GM12874 (cell line): ENCODE data around the gene LMF2.

ENCODE experiments used
- CTCF ChIP-seq: IDR thresholded peaks from 2 replicates; pipeline ENCODE4 v1.5.1; 2011; ENCODE audit warnings: low read depth, mild to moderate bottlenecking, control low read depth, low read length, moderate library complexity; ENCODE audit not compliant: insufficient read depth

LMF2 gene

DNA sequence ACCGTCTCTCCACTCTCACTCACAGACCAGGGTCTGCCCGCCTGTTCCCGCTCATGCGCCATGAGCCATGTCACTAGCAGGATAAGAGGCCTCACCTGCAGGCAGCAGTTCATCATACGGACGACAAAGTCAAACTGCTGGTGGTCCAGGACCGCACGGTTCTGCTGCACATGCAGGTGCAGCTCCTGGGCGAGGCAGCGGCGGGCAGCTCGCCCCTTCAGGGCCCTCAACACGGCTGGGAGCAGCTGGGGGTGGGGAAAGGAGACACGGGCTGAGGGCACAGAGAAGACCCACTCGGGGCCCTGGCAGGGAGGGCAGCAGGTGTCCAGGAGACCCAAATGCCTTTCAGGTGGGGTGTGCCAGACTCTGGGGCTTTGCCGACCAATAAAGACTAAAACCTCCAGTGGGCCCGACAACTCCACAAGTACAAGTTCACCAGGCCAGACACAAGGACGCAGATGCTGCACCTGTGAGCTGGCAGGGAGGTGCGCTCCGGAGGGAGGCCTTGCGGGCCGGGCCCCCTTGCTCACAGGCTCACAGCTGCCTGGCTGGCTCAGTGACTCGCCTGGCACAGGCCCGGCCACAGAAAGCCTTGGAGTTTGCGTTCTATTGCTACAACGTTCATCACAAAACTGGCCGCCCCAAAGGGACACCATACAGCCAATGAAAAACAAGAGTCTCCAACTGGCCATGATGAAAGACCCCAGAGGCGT, 44.2 kb downstream of the LMF2 start:
- no peak for TF ChIP-seq CTCF

GRCh38 chr22:50461979-50462540, 45.4 kb downstream of the LMF2 start:
- no peak for TF ChIP-seq CTCF

DNA sequence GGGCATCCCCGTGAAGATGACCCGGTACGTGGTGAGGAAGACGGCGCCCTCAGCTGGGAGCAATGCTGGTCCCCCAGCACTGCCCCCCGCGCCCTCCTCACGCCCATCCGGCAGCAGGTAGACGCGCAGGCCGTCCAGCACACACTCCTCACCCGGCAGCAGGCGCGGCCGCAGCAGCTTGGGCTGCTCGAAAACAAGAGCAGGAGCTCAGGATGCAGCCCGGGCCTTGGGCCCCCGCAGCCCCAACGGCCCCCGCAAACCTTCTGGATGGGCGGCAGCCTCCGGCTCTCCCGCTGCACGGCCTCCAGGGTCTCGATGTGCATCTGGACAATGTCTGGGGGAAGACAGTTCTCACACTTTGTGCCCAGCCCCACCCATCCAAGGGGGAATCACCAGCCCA, 46.0 kb downstream of the LMF2 start:
- no peak for TF ChIP-seq CTCF

DNA sequence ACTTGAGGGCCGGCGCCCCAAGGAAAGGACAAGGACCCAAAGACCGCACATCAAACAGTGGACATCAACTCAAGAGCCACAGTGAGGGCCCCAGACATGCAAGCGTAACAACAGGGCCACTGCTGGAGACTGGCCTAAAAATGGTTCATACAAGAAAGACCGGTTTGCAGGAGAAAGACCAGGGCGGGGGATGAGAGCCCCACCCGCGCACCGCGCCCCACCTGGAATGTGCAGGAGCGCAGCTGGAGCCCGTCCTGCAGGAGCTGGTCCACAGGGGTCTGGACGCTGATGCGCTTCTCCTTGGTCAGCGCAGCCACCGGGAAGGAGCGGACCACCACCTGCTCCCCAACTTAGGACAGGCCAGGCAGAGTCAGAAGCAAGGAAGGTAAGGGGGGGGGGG, 46.6 kb downstream of the LMF2 start:
- no peak for TF ChIP-seq CTCF

DNA sequence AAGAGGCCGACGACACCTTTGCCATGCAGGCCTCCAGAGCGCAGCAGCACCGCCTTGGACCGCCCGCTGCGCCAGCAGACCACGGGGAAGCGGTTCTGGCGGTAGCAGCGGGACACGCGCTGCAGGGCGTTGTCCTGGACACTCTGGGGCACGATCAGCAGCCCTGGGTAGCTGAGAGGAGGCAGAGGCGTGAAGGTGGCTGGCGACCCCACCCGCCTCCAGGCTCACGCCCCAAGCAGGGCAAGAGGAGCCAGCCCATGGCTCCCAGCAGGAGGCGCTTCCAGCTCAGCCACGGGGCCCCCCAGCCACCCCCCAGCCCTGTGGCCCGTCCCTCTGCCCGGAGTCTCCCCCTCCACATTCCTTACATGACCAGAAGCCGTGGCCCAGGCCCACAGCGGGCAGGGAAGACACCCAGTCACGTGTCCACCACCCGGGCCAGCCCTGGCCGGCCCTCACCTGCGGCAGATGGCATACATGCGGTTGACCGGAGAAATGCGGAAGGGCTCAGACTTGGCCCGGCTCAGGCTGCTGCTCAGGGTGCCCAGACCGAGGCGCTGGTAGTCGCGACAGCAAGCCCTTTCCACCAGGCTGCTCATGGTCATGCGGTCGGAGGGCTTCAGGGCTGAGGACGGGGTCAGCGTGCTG, 47.9 kb downstream of the LMF2 start:
- TF ChIP-seq CTCF = 0 out of 2 replicates have a peak, but pooled peaks have one; percentile 5

DNA sequence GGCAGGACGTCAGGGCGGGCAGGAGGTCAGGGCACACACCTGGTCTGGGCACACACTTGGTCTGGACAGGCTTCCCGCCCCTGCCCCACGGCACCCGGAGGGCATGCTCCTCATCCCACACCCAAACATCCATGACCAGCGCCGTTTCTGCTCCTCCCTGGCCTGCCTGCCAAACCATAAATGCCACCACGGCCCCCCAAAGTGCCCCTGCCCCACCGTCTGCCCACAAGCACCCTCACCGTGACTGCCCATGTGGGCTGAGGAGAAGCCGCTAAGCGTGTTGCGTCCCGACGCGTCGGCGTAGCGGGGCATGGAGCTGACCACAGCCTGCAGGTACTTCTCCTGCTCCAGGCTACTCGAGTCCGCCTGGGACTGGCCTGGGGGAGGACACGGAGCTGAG, 48.5 kb downstream of the LMF2 start:
- TF ChIP-seq CTCF = no peak

- TF ChIP-seq CTCF = peak; percentile 47
Measured at GRCh38 chr22:50456466-50457234, 50.9 kb downstream of the LMF2 start.
